HG03039 (cell line): Measurements from ENCODE around the gene GSTM3.
"Not testable (repeated sequence)": the region's sequence is repeated elsewhere in the genome, so short reads cannot be mapped to it uniquely, and the experiment has no call there.

Experiments used
- ATAC-seq: cut with Tn5 transposase; IDR thresholded peaks from one replicate; pipeline ENCODE4 v1.9.1; 2021; ENCODE audit warnings: mild to moderate bottlenecking, moderate library complexity; ENCODE audit not compliant: unreplicated experiment

Gene GSTM3

GRCh38 chr1:109732390-109732881 is 8.4 kb downstream of the GSTM3 start:
- ATAC-seq, result no peak

- ATAC-seq, result no peak
Measured at GRCh38 chr1:109730666-109731065, 10.2 kb downstream of the GSTM3 start.

- ATAC-seq, result no peak
Measured at GRCh38 chr1:109728870-109729269, 12.0 kb downstream of the GSTM3 start.

- no peak for ATAC-seq
Measured at GRCh38 chr1:109726728-109727373, 14.0 kb downstream of the GSTM3 start.

GRCh38 chr1:109726007-109726406 is 14.8 kb downstream of the GSTM3 start:
- no peak for ATAC-seq

- ATAC-seq, result no peak
Measured at GRCh38 chr1:109725510-109725909, 15.3 kb downstream of the GSTM3 start.

- no peak for ATAC-seq
Measured at GRCh38 chr1:109724933-109725332, 15.9 kb downstream of the GSTM3 start.

- ATAC-seq, result no peak
Measured at GRCh38 chr1:109722908-109723691, 17.7 kb downstream of the GSTM3 start.

GRCh38 chr1:109721971-109722370 is 18.9 kb downstream of the GSTM3 start:
- no peak for ATAC-seq

- no peak for ATAC-seq
Measured at GRCh38 chr1:109721042-109721441, 19.8 kb downstream of the GSTM3 start.

GRCh38 chr1:109719337-109719837 is 21.5 kb downstream of the GSTM3 start:
- ATAC-seq, result no peak

- ATAC-seq, result no peak
Measured at GRCh38 chr1:109718495-109718894, 22.3 kb downstream of the GSTM3 start.

- no peak for ATAC-seq
Measured at GRCh38 chr1:109717729-109718128, 23.1 kb downstream of the GSTM3 start.

- no peak for ATAC-seq
Measured at GRCh38 chr1:109716570-109717090, 24.2 kb downstream of the GSTM3 start.

GRCh38 chr1:109716121-109716520 is 24.7 kb downstream of the GSTM3 start:
- ATAC-seq, result no peak

- no peak for ATAC-seq
Measured at GRCh38 chr1:109714661-109715372, 26.0 kb downstream of the GSTM3 start.

GRCh38 chr1:109713636-109714035 is 27.2 kb downstream of the GSTM3 start:
- ATAC-seq, result no peak

- ATAC-seq, result no peak
Measured at GRCh38 chr1:109712321-109712864, 28.4 kb downstream of the GSTM3 start.

- ATAC-seq, result not testable (repeated sequence)
Measured at GRCh38 chr1:109711593-109712320, 29.1 kb downstream of the GSTM3 start, which contains the start of gene GSTM5. Gene GSTM5 (plus strand): TSS chr1:109712251. CDS start chr1:109712313, 62 bp downstream.

- ATAC-seq, result not testable (repeated sequence)
Measured at GRCh38 chr1:109709822-109710221, 31.0 kb downstream of the GSTM3 start.
